ENCODE results near the gene ARHGAP4.

- TF ChIP-seq CTCF (IDR thresholded peaks at IDR 0.05 in 4 of 5, conservative IDR thresholded peaks at IDR 0.05 in 1 of 5) (no peak), POLR2A (IDR thresholded peaks at IDR 0.05) (no peak)
These were observed 18.7 kb upstream of the ARHGAP4 start for GRCh38 chrX:153944800-153945150.
